MM.1S (cell line): ENCODE measurements around the gene CIBAR2.

ENCODE experiments used
- DNase-seq: peaks from one replicate; pipeline ENCODE4 v3.0.0-alpha.2; 2015
- H2AFZ ChIP-seq: fragments of 300-600 bp; sonication (generic); 2 replicates; pipeline ENCODE4 v1.6.0; 2016; ENCODE audit warnings: antibody characterized with exemption, low read length
- H3F3A ChIP-seq: fragments of 300-600 bp; sonication (generic); 2 replicates; pipeline ENCODE4 v1.6.1; 2016; ENCODE audit warnings: mild to moderate bottlenecking, antibody characterized with exemption, low read length, moderate library complexity, mixed read lengths; ENCODE audit not compliant: insufficient read depth
- H3K27ac ChIP-seq: fragments of 300-600 bp; sonication (generic); 2 replicates; pipeline ENCODE4 v1.5.1; 2016; ENCODE audit warnings: mild to moderate bottlenecking, low read length
- H3K27me3 ChIP-seq: fragments of 300-600 bp; sonication (generic); replicated peaks from 2 replicates; pipeline ENCODE4 v1.6.0; 2016; ENCODE audit warnings: low read length; ENCODE audit not compliant: insufficient read depth
- H3K36me3 ChIP-seq: fragments of 300-600 bp; sonication (generic); replicated peaks from 2 replicates; pipeline ENCODE4 v1.6.1; 2016; ENCODE audit warnings: mild to moderate bottlenecking, low read length, mixed read lengths; ENCODE audit not compliant: insufficient read depth
- H3K4me1 ChIP-seq: fragments of 300-600 bp; sonication (generic); 2 replicates; pipeline ENCODE4 v1.6.1; 2016; ENCODE audit warnings: low read length, mixed read lengths
- H3K4me2 ChIP-seq: fragments of 300-600 bp; sonication (generic); 2 replicates; pipeline ENCODE4 v1.6.0; 2016; ENCODE audit warnings: low read depth, low read length
- H3K4me3 ChIP-seq: fragments of 300-600 bp; sonication (generic); 2 replicates; pipeline ENCODE4 v1.5.1; 2016; ENCODE audit warnings: low read length, mixed read lengths
- H3K79me2 ChIP-seq: fragments of 300-600 bp; sonication (generic); 2 replicates; pipeline ENCODE4 v1.6.1; 2016; ENCODE audit warnings: mixed run types, low read length, mixed read lengths
- H3K9ac ChIP-seq: fragments of 300-600 bp; sonication (generic); 2 replicates; pipeline ENCODE4 v1.6.1; 2016; ENCODE audit warnings: low read length, mixed read lengths
- H3K9me2 ChIP-seq: fragments of 300-600 bp; sonication (generic); replicated peaks from 2 replicates; pipeline ENCODE4 v1.6.1; 2016; ENCODE audit warnings: mild to moderate bottlenecking, low read length, mixed read lengths; ENCODE audit not compliant: insufficient read depth
- H3K9me3 ChIP-seq: fragments of 300-600 bp; sonication (generic); replicated peaks from 2 replicates; pipeline ENCODE4 v1.6.1; 2016; ENCODE audit warnings: mild to moderate bottlenecking, low read length, mixed read lengths; ENCODE audit not compliant: insufficient read depth
- H4K20me1 ChIP-seq: fragments of 300-600 bp; sonication (generic); 2 replicates; pipeline ENCODE4 v1.6.1; 2016; ENCODE audit warnings: mild to moderate bottlenecking, low read length, moderate library complexity, mixed read lengths; ENCODE audit not compliant: insufficient read depth
- CTCF ChIP-seq: fragments of 300-600 bp; sonication (generic); IDR thresholded peaks from 2 replicates; pipeline ENCODE4 v1.5.1; 2016; ENCODE audit warnings: antibody characterized with exemption, low read length, mixed read lengths
- EZH2 ChIP-seq: fragments of 300-600 bp; sonication (generic); optimal IDR thresholded peaks from 2 replicates; pipeline ENCODE3; 2017; ENCODE audit warnings: low read depth, mild to moderate bottlenecking, antibody characterized with exemption, low read length, mixed read lengths
- EZH2phosphoT487 ChIP-seq: fragments of 300-600 bp; sonication (generic); IDR thresholded peaks from 2 replicates; pipeline ENCODE4 v1.6.1; 2018; ENCODE audit warnings: antibody characterized with exemption, low read length

Gene CIBAR2

GRCh38 chr16:85104821-85105391, 7.4 kb downstream of the CIBAR2 start:
- DNase-seq = no peak
- H3K9me3 ChIP-seq = no peaks in the 10 kb centered on the region
- no peak overlapping the region for H3K4me2 ChIP-seq
- H3K4me1 ChIP-seq = no peaks in the 10 kb centered on the region
- H4K20me1 ChIP-seq = no peaks in the 10 kb centered on the region
- H3K4me3 ChIP-seq = no peak overlapping the region
- no peaks in the 10 kb centered on the region for H3F3A ChIP-seq
- H3K27me3 ChIP-seq = peaks cover 24% of the 10 kb centered on the region
- TF ChIP-seq CTCF (no peak), EZH2 (no peak), EZH2phosphoT487 (no peak)
- no peak overlapping the region for H3K27ac ChIP-seq
- H3K36me3 ChIP-seq = no peaks in the 10 kb centered on the region
- no peaks in the 10 kb centered on the region for H3K9me2 ChIP-seq
- no peak overlapping the region for H3K9ac ChIP-seq
- no peaks in the 10 kb centered on the region for H3K79me2 ChIP-seq
- H2AFZ ChIP-seq = no peak overlapping the region

DNA sequence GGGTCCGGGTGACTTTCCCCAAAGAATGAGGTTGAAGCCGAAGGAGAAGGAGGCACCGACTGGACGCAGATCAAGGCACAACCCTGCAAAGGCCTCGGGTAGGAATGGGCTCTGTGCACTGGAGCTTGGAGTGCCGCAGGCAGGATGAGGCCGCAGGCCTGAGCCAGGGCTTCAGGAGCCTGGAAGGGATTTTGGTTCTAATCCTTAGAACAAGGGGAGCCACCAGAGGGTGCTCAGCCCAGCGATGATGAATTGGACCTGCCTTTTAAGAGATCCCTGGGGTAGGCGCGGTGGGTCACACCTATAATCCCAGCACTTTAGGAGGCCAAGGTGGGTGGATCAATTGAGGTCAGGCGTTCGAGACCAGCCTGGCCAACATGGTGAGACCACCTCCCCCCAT, 8.1 kb downstream of the CIBAR2 start:
- no peaks in the 10 kb centered on the region for H3K4me1 ChIP-seq
- no peaks in the 10 kb centered on the region for H3F3A ChIP-seq
- no peaks in the 10 kb centered on the region for H4K20me1 ChIP-seq
- no peaks in the 10 kb centered on the region for H3K36me3 ChIP-seq
- H3K79me2 ChIP-seq = no peaks in the 10 kb centered on the region
- no peak overlapping the region for H3K4me2 ChIP-seq
- H3K27ac ChIP-seq = no peak overlapping the region
- H3K27me3 ChIP-seq = peaks cover 21% of the 10 kb centered on the region
- no peak overlapping the region for H3K4me3 ChIP-seq
- H3K9ac ChIP-seq = no peak overlapping the region
- DNase-seq = no peak
- H2AFZ ChIP-seq = no peak overlapping the region
- H3K9me2 ChIP-seq = no peaks in the 10 kb centered on the region
- no peaks in the 10 kb centered on the region for H3K9me3 ChIP-seq
- TF ChIP-seq EZH2 = no peak
- no peak for TF ChIP-seq CTCF
- TF ChIP-seq EZH2phosphoT487 = no peak

DNA sequence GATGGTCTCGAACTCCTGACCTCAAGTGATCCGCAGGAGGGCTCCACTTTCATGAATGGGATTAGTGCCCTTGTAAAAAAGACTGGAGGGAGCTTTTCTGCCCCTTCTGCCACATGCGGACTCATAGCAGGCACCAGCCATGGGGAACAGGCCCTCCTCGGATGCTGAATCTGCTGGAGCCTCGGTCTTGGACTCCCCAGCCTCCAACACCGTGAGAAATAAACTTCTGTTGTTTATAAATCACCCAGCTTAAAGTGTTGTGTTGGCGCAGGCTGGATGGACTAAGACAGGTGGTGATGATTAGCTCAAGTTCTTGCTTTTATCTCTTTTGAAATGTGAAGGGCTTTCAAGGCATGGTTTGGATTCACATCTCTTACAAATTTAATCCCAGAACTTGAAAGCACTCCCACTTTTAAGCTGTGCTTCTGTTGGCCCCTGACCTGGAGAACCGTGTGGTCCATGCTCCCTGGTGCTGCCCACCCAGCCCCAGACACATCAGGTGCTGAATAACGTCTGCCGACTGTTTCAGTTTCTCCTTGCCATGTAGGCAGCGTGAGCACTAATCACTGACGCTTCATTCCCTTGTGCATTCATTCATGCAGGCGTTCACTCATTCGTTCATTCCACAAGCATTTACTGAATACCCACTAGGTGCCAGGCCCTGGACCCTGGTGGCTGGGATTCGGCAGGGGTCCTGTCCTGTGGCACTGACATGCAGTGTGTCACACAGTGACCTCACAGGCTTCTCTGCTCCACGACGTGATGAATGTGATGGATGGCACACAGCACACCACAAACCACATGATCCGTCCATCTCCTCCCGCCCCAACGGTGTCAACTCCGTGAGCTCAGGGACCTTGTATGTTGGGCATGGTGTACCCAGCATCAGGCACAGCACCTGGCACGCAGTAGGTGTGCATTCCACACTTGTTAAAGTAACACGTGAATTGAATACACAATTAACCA, 8.9 kb downstream of the CIBAR2 start:
- Histone ChIP-seq H3K4me2 (no peak overlapping the region), H3K27ac (no peak overlapping the region), H3K4me1 (no peaks in the 10 kb centered on the region), H3K27me3 (peaks cover 21% of the 10 kb centered on the region), H3K9me3 (no peaks in the 10 kb centered on the region), H3K4me3 (no peak overlapping the region), H3K9me2 (no peaks in the 10 kb centered on the region), H4K20me1 (no peaks in the 10 kb centered on the region), H3K79me2 (no peaks in the 10 kb centered on the region), H3K9ac (no peak overlapping the region), H3K36me3 (no peaks in the 10 kb centered on the region), H3F3A (no peaks in the 10 kb centered on the region), H2AFZ (no peak overlapping the region)
- TF ChIP-seq CTCF (no peak), EZH2phosphoT487 (no peak), EZH2 (no peak)
- DNase-seq = no peak
